Measurements from ENCODE around the gene RBP7.
"Not testable (repeated sequence)": the region's sequence is repeated elsewhere in the genome, so short reads cannot be mapped to it uniquely, and the experiment has no call there.

RBP7 gene

DNA sequence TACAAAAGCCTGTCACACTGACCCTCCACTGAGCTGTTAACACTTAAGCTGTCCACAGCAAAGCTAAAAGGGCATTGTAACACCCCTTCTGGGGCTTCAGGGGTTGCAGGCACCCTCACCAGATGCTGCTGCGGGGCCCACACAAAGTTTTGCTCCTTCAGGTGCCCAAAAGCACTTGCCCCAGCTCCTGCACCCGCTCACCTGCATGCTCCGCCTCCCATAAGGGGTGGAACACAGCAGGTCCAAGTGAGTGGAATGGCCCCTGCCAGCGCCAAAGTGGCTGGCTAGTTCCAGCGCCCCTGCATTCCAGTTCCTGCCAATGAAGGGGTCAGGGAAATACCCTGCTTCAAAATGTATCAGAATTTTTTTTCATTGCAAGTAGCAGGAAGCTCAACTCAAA lies 7.3 kb upstream of the RBP7 start:
- no peak for DNase-seq (ENCODE audit: low read depth)
- TF ChIP-seq CTCF (IDR thresholded peaks at IDR 0.05; ENCODE audit: control insufficient read depth, insufficient read depth, low read depth, low read length, missing control alignments), result no peak
- H3K4me3 ChIP-seq (ENCODE audit: control insufficient read depth, low read depth, low read length), result no peak overlapping the region

DNA sequence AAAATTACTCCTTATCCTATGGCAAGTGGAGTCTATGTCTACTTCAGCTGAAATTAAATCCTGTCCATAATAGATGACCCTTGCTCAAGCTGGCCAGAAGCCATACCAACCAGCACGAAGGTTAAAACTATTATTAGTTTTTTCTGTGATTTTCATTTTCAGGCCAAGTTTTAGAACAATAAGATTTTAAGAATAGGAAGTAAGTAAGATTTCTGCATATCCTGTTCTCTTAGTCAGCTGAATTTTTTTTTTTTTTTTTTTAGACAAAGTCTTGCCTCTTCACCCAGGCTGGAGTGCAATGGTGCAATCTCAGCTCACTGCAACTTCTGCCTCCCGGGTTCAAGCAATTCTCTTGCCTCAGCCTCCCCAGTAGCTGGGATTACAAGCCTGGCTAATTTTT lies 6.1 kb upstream of the RBP7 start:
- no peak for TF ChIP-seq CTCF (IDR thresholded peaks at IDR 0.05; ENCODE audit: control insufficient read depth, insufficient read depth, low read depth, low read length, missing control alignments)

DNA sequence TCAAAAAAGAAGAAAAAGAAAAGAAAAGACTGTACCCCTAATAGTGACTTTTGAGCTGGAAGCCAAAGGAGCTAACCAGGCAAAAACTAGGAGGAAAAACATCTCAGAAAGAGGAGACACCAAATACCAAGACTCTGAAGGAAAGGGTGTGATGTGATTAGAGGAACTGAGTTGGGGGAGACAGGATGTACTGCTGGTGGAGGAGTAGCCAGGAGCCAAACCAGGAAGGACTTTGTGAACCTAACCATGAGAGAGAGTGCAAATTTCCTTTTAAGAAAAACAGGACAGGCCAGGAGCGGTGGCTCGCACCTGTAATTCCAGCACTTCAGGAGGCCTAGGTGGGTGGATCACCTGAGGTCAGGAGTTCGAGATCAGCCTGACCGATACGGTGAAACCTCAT lies 4.1 kb upstream of the RBP7 start:
- no peak for TF ChIP-seq CTCF (IDR thresholded peaks at IDR 0.05; ENCODE audit: control insufficient read depth, insufficient read depth, low read depth, low read length, missing control alignments)
- no peak for DNase-seq (ENCODE audit: low read depth)
- H3K4me3 ChIP-seq (ENCODE audit: control insufficient read depth, low read depth, low read length), result no peak overlapping the region

More for the DNA sequence above, 6.1 kb upstream of the RBP7 start:
- no peak overlapping the region for H3K4me3 ChIP-seq (ENCODE audit: control insufficient read depth, low read depth, low read length)
- DNase-seq (ENCODE audit: low read depth), result no peak

GRCh38 chr1:9993561-9994075 lies 3.4 kb upstream of the RBP7 start:
- H3K4me3 ChIP-seq (ENCODE audit: control insufficient read depth, low read depth, low read length), result no peak overlapping the region
- no peak for TF ChIP-seq CTCF (IDR thresholded peaks at IDR 0.05; ENCODE audit: control insufficient read depth, insufficient read depth, low read depth, low read length, missing control alignments)
- DNase-seq (ENCODE audit: low read depth), result no peak

DNA sequence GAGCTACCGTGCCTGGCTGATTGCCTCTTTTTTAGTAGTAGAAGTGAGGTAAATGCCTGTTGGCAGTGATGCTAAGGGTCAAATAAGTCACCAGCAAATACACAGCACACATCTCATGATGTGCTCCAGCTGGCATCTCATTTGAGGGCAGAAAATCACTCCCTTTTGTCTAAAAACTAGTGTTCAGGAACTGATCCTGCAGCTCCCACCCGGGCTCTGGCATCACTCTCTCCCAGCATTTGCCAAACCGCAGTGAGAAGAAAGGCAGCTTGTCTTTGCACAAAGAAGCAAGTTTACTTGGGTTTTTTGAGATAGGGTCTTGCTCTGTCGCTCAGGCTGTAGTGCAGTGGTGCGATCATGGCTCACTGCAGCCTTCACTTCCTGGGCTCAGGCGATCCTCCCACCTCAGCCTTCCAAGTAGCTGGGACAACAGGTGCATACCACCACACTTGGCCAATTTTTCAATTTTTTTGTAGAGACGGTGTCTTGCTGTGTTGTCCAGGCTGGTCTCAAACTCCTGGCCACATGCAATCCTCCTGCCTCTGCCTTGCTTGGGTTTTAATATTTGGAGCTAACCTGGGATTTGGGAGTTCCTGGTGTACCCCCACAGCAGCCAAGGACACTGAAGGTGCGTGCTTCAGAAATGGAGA lies 4.1 kb downstream of the RBP7 start:
- DNase-seq (ENCODE audit: low read depth), result no peak
- TF ChIP-seq CTCF (IDR thresholded peaks at IDR 0.05; ENCODE audit: control insufficient read depth, insufficient read depth, low read depth, low read length, missing control alignments), result no peak
- no peak overlapping the region for H3K4me3 ChIP-seq (ENCODE audit: control insufficient read depth, low read depth, low read length)

GRCh38 chr1:10005248-10005647 lies 8.2 kb downstream of the RBP7 start:
- H3K4me3 ChIP-seq (ENCODE audit: control insufficient read depth, low read depth, low read length); DNase-seq (ENCODE audit: low read depth): not testable (repeated sequence)

DNA sequence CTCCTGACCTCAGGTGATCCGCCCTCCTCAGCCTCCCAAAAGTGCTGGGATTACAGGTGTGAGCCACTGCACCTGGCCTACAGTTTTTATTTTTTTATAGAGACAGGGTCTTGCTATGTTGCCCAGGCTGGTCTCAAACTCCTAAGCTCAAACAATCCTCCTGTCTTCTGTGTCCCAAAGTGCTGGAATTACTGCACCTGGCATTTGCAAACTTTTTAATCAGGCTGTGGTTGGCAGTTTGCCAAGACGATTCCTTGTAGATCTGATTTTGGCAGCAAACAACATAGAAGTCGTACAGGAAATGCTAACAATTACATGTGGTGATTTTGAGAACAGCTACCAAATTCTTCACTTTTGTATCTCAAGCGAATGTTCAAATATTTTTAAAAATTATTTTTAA lies 10.1 kb downstream of the RBP7 start:
- H3K4me3 ChIP-seq (ENCODE audit: control insufficient read depth, low read depth, low read length), result no peak overlapping the region
- DNase-seq (ENCODE audit: low read depth), result no peak
- no peak for TF ChIP-seq CTCF (IDR thresholded peaks at IDR 0.05; ENCODE audit: control insufficient read depth, insufficient read depth, low read depth, low read length, missing control alignments)

All from AG09309 (cell line).